Astrocyte of the hippocampus (primary cell): ENCODE measurements around the gene SCN4B.
A peak's percentile ranks its signal among the peaks of the same experiment; 100 is the strongest.

Experiments
- DNase-seq: peaks from one replicate; pipeline ENCODE4 v3.0.0; 2011; ENCODE audit warnings: low read depth, low spot score

SCN4B gene

DNA sequence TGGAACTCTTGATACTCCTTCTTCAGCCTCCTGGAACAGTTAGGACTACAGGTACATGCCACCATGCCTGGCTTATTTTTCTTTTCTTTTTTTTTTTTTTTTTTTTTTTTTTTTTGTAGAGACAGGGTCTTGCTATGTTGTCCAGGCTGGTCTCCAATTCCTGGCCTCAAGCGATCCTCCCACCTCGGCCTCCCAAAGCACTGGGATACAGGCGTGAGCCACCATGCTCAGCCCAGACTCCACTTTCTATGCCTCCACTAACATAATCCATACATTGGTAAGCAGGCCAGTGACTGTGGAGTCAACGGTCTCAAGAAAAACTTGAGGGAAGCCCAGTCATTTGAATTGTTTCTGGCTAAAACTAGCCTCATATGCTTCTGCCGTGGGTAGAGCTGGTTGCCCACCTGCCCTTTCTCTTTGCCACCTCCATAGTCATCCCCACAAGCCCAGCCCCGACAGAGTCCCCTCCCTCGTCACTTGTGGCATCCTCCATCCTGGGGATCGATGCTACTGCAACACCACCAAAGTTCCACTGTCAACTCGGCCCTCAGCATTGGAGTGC, 21.5 kb upstream of the SCN4B start:
- DNase-seq: no peak

DNA sequence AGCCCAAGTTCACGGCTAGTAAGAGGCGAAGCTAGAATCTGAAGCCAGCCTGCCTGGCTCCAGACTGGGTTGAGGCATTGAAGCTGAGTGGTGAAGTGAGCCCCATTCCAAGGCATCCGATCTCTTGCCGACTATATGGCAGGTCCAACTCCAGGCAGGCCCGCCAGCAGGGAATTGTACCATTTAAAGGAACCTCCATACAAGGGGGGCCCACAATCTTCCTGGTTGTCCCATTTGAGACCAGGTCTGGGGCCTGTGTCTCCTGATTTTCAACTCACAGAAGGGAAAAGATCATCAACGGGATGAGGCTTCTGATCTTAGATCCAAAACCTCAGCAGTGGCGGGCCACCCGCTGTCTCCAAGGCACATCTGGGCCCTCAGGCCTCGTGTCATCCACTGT, 19.7 kb upstream of the SCN4B start:
- DNase-seq: no peak

DNA sequence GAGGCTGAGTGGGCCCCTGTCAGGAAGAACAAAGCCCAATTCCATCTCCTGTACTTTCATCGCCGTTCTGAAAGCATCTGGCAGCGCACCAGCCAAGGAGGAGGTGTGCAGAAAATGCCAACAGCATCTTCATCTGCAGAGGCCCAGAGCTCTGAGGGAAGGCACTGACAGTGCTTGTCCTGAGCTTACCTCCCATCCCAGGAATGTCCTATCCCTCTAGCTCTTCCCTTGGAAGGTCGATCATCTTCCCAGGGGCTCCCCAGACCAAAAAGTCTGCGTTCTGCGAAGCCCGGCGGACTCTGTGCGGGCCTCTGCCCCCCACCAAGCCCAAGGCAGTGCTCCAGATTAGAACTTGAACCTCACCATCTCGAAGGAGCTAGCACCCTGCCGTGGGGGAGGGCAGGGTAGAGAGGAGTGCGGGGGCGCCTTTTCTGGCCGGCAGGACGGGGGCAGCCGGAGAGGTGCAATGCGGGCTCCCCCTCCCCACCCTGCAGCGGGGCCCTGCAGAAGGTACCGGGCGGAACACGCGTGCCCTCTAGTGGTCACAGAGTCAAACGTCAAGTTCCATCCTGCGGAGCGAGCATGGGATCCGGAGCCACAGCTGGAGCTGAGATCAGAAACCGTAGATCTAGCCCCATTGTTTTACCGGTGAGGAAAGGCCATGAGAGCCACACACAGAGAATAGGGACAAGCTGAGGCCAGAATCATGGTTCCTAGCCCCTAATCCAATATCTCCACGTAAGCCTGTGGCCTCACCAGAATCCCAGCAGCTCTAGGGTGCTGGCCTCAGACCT, 18.8 kb upstream of the SCN4B start:
- peak; percentile 85 for DNase-seq

DNA sequence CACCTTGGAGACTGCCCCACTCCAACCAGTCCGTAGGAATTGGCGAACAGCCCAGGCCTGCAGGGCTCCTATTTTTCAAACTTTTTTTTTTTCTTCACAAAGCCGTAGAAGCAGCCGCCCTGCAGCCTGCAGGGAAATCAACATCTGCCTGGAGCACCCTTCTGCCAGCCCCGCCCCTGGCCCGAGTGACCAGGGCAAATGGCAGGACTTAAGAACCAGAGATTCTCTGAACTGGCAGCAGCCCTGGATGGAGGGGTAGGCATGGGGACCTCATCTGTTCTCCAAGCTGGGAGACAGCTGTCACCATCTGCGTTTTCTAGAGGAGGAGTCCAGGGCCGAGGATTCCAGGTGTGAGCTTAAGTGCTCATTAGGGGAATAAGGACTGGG, 18.3 kb upstream of the SCN4B start:
- DNase-seq: no peak

DNA sequence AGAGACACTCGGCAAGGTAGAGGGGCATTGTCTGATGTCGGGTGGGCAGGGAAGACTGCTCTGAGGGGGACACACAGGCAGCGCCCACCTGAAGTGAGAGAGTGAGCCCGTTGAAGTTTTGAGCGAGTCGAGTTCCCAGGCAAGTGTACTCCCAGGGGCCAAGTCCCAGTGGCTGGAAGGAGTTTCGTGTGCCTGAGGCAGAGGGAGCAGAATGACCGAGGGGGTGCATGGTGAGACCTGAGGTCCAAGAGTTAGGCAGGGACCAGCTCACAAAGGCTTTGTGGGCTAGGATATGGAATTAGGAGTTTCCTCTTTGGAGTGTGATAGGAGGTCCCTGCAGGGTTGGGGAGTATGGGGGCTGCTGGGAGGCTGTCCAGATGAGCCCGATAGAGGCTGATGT, 17.6 kb upstream of the SCN4B start:
- no peak for DNase-seq

DNA sequence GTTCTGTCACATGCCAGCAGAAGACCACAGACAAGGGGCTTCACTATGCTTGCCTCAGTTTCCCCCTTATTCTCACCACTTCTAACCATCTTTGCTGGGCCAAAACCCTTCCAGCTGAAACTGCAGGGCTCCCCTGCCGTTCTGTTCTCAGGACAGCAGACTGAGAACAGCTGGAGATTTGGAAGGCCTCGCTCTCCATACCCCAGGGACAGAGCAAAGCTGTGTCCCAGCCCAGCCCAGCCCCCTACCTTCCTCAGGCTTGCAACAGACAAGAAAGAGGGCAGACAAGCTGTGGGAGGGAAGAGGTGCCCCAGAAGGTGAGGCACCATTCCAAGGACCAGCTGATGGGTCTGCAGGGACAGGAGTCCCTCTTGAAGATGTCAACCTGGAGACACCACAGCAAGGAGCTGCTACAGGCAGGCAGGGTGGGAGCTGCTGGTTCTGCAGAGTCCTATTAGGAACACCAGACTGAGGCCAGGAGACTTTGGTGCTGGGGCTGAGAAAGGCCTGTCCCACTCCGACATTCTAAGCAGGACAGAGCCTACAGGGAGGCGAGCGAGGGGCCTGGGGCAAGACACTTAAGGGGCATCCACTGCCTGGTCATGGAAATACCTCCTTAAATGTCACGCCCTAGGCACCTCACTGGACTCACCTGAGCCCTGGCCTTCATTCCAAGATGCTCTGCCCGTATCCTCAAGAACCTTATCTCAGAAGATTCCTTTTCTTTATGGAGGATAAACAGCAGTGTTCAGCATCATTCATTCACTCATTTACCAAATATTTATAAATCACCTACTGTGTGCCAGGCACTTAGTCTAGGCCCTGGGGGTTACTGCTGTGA, 16.9 kb upstream of the SCN4B start:
- no peak for DNase-seq

DNA sequence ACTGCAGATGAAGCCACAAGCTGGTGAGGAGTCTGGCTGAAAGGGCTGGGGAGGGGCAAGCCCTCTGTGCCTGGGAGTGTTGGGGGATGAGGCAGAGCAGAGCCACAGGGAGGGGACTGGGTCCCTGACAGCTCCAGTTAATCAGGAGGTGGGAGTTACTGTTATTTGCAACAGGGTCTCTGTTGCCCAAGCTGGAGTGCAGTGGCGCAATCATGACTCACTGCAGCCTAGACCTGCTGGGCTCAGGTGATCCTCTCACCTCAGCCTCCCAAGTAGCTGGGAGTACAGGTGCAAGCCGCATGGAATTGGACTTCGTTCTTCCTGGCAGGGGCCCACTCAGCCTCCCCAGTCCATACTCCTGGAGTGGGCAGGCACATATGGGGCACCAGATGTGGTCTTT, 16.1 kb upstream of the SCN4B start:
- no peak for DNase-seq

DNA sequence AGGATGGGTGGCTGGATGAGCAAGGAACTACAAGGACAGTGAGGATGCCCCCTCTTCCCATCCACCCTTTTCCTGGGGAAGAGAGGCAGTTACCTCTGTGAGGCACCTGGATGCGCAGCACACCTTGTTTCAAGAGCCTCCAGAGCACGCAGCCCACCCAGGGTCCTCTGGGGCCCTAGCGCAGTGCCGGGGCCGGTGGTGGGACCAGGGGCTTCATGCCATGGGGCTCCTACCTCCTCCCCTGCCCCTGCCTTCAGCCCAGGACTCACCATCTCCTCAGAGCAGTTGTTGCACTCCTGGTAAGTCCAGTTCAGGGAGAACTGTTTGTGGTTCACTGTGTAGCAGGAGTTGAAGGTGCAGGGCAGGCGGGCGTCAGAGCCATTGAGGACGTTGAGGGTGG, 15.7 kb upstream of the SCN4B start:
- no peak for DNase-seq

DNA sequence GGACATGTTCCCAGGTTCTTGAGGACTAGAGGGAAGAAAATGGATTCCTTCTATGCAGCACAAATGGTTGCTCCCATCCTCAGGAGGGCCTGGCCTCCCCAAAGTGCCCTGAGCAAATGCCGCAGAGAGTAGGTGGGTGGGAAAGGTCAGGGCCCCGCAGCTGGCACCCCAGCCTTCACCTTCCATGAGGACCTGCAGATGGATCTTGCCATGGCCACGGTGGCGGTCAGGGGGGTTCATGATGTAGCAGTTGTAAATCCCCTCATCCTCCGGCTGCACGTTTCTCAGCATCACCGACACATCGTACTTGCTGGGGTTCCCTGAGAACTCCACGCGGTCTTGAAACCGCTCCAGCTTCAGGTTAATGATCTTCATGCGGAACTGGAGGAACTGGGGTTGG, 15.3 kb upstream of the SCN4B start:
- DNase-seq: no peak

DNA sequence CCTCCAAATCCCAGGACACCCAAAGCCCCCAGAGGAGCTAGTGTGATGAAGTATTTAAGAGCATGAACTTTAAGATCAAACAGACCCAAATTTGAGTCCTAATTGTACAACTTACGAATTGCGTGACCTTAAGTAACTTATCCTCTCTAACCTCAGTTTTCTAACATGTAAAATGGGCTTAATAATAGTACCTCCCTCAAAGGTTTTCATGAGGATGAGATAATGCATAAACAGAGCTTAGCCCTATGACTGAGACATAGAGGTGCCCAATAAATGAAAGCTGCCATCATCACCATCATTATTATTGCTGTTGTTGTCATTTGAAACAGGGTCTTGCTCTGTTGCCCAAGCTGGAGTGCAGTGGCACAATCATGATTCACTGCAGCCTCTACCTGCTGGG, 14.6 kb upstream of the SCN4B start:
- DNase-seq: no peak

DNA sequence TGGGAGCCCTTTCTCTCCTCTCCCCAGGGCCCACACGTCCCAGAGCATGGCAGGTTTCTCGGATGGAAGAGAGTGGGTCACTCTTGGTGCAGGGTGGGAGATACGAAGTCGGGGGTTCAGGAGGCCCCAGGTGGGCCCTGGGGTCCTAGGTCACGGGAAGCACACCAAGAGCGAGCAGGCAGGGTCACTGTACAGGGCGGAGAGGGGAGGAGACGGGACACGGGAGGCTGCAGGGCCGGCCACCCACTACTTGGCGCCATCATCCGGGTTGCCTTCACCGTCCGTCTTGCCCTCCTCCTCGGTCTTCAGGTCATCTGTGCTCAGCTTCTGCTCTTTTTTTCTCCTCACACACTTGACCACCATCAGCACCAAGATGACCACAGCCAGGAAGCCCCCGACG, 14.0 kb upstream of the SCN4B start:
- no peak for DNase-seq

DNA sequence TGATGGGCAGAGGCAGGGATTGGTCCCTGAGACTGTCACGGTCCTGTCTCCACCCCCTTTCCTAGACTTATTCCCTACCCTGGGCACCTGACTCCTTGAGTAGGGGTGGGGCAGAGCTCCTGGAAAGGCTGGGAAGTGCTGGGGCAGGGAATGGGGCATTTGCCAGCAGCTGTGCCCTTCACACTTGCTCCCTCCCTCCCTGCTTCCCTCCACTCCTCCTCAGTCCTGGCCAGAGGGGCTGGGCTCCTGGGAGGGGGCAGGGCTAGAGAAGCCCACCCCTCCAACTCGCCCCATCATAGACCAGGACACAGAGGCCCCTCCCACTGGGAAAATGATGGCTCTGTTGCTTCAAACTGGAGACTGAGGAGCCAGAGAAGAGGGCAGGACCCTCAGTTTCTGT, 12.3 kb upstream of the SCN4B start:
- DNase-seq: no peak

DNA sequence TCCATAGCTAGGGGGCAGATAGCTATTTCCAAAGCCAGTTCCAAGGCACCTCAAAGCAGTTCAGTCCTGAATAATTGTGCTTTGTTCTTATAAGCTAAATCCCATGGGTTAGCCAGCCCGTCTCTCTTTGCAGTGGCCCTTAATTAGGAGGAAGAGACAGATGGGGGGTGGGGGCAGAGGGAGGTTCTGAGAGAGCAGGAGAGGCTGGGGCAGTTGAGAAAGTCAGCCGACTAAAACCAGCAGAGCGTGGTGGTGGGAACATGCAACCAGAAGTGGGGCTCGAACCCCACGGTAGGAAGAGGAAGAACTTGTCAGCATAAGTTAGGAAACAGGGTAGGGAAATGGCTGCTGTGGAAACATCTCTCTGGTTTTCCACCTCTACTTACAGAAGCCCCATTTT, 10.9 kb upstream of the SCN4B start:
- DNase-seq: no peak

DNA sequence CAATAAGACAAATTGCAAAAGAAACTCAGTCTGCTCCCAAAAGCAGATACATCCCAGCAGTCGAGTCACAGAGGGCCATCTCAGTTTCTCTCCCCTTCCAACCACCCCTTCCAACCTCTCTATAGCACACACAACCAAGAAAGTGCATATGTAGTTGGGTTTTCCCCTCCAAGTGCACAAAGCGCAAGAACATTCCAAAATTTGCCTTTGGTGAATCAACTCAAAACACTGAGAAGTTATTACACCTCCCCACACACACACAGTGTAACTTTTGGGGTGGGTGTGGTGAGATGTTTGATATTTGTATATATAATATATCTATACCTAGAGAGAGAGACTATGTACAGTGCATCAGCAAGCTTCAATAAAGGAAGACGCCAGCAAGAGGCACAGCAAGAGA, 10.2 kb upstream of the SCN4B start:
- DNase-seq: no peak

DNA sequence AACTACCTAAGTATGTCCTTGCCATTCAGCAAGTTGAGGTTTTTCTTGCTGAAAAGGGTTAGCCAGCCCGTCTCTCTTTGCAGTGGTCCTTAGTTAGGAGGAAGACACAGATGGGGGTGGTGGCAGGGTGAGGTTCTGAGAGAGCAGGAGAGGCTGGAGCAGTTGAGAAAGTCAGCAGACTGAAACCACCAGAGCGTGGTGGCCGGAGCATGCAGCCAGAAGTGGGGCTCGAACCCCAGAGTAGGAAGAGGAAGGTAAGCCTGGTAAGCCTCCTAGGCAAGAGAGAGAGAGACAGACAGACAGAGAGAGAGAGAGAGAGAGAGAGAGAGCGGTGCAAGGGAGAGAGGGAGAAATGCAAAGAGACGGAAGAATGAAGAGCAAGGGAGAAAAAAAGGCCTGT, 9.2 kb upstream of the SCN4B start:
- no peak for DNase-seq

DNA sequence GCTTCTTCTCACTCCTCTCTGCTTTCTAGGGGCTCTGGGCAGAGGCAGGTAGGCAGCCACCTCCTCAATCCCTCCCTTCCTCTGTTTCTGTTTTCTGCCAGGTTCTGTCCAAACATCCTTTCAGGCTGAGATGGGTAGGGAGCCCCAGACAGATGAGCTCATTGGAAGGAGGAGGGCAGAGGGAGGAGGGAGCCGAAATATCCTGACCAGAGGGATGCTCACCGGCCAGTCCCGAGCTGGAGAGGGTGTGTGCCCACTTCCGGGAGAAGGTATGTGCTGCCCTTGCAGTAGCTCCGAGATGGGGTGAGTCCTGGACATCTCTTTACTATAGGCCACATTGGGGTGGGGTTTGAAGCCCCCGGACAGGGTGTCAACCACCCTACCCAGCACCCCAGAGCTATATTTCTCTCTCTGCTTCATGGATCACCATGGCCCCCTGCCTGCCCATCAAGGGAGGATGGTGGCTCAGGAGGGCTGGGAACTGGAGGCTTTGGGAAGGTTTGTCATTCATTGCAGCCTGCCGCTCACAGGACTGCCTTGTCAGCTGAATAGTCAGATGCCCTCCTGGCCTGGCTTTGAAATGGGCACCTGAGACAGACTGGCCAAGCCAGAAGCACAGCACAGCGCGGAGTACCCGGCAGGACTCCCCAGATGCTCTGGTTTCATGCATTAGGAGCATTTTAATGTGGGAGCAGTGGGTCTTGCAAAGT, 4.7 kb upstream of the SCN4B start:
- DNase-seq: no peak

DNA sequence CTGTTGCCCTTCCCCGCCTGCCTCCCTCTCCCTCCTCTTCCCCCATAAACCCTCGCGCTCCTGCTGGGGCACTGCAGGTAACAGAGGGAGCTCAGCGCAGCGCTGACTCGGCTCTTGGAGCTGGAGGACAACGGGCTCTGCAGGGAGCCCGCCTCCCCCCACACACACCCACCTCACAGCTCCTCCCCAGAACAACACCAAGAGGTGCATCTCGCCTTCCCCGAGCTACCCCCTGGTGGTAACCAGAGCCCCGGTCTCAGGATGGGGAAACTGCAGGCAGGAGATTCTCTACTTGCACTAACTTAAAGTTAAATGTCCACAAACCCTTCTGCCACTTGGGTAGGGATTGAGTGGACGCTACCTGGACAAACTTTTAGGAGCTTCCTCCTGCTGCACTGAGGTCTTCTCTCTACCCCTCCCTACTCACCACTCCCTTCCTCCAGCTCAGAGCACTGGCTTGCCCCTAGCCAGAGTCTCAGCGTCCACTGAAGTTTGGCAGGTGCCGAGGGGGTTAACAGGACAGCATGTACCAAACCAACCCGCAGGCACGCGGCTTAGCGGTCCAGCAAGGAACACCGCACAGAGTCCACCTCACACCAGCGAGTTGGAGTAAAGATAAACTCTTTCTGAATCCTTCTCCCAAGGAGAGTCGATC, 4.0 kb upstream of the SCN4B start:
- DNase-seq: peak; percentile 43

DNA sequence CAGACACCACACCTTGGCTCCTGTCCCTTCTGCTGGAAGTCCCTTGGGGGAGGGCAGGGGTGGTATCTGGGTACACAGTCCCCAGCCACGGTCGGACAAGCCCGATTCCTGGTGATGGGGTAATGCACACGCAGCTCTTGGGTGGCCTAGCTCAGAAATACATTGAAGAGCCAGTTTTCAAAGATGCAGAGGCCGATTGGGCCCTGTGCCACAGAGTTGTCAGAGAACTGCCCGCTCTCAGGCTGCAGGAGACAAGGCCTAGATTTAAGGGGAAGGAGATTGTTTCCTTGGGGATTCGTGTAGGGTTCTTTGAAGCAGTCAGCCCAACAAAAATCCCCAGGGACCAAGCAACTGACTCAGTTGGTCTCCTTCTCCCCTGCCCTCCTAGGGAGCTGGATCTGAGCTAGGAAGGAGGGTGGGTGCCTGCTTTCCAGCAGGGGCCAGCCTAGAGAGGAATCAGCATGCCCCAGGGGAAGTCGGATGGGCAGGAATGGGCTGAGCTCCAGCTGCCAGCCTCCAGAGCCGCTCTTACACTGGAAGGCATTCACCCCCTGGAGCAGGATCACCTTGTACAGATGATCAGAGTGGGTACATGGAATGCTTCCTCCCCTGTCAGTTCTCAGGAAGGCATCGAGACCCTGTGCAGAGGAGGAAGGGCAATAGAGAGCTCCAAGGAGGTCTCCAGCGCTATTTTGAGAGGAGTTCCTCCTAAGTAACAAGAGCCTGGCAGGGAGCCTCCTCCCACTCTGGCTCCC, 3.3 kb upstream of the SCN4B start:
- no peak for DNase-seq

DNA sequence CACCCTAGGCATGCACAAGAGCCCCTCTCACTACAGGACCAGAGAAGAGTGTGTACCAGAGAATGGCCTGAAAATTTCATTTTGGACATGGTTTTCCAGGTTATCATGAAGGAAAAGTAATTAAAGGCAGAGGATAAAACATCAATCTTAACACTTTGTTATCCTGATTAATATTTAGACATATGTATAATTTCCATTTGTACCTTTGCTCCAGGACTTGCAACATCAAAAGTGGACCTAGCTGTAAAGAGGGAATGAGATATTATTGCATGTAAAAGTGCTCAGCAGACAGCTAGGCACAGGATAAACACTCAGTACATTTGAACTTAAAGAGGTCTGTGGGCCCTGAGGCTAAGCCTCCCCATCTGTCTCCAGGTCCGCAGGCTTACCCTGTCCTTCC, 2.0 kb upstream of the SCN4B start:
- DNase-seq: no peak

DNA sequence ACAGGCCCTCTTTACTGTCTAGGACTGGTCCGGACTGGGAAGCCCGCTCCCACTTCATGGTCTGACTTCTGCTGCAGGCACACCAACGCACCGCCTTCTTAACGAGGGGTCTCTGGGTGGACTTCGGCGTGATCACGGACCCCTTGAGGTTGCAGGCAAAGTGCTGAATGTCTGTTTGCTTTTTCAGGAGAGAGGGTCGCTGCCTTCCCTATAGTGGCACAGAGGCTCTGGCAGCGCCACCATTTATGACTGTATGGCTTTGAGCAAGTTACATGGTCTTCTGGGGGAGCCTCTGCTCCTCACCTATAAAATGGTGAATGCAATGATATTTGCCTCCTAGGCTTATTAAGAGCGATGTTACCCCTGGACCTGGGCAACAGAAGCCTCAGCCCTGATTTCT, 1.4 kb upstream of the SCN4B start:
- no peak for DNase-seq

DNA sequence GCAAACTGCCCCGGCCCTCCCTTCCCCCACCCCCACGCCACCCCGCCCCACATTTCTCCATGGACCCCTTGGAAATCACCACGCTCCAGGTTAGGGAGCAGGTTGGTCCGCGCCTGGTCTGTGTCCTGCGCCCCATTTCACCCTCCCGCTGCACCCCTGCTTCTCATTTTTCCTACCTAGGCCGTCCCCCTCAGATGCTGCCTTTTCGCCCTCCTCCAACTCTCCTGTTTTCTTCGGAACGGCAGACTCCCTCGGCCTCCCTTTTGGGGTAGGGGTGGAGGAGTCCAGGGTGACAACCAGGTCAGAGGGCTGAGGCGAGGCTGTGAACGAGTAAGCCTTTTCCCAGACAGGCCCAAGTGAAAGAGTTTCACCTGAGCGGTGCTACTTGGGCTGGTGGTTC, 893 bp upstream of the SCN4B start:
- no peak for DNase-seq
